8988T (cell line): ENCODE data around the gene ANXA5.
"Not testable (repeated sequence)": the region's sequence is repeated elsewhere in the genome, so short reads cannot be mapped to it uniquely, and the experiment has no call there.

Experiments used
- DNase-seq: peaks from one replicate; pipeline ENCODE4 v3.0.0; 2011

The ANXA5 gene

DNA sequence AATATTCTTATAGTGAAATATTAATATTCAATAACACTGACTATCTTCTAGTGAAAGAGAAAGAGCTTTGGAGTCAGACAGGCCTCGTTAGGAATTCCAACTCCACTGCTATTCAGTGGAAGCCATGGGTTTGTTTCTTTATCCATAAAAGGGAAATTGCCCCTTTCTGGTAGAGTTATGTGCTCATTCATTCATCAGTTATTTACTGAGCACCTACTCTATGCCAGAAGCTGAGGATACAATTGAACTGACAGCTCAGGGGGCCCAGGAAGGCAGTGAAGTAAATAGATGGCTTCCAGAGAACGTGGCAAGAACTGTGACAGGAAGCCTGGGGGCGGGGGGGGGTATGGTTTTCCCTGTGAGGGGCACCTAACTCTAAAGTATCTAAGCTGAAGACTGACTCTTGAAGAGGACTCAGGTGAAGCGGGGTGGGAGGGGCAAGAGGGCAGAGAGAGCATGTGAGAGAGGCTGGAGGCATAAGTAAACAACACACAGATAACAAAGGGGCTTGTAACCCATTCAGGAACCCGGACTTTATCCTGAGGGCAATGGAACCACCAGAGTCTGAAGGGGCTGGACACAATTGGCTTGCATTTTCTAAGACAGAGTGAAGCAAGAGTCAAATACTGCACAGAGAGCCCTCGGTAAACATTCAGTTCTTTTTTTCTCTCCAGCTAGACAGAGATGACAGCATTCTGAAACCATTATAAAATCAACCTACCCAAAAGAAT, 20.3 kb downstream of the ANXA5 start:
- no peak for DNase-seq

GRCh38 chr4:121675715-121676114, 21.1 kb downstream of the ANXA5 start:
- no peak for DNase-seq

GRCh38 chr4:121674696-121675095, 22.1 kb downstream of the ANXA5 start:
- no peak for DNase-seq

DNA sequence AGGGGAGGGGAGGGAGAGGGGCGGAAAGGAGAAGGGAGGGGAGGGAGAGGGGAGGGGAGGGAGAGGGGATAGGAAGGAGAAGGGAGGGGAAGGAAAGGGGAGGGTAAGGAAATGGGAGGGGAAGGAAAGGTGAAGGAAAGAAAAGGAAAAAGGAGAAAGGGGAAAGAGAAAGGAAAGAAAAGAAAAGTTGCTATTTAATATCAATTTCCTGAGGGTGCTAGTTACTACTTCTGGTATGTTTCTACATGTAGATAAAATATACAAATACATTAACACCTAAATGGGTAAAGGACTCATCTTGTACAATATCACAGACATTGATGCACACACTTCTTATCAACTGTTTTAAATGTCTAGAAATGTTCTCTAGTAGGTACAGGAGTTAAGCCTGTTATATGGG, 22.6 kb downstream of the ANXA5 start:
- no peak for DNase-seq

DNA sequence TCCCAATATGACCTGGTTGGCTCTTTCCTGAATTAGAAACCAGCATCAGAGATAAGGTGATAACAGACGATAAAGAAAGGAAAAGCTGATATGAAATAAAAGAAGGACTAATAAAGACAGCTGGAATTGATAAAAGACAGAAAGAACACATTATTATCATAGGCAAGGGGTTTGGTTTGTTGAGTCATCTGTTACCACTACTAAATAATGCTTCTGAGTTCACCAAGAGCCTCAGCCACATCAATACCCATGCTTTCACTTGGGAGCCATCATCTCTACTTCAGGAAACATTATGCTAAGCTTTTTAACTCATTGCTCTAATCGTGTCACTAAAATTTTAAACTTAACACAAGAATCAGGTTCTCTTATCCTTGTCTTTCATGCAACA, 27.6 kb downstream of the ANXA5 start:
- DNase-seq: no peak

GRCh38 chr4:121668368-121669162, 28.2 kb downstream of the ANXA5 start:
- no peak for DNase-seq

DNA sequence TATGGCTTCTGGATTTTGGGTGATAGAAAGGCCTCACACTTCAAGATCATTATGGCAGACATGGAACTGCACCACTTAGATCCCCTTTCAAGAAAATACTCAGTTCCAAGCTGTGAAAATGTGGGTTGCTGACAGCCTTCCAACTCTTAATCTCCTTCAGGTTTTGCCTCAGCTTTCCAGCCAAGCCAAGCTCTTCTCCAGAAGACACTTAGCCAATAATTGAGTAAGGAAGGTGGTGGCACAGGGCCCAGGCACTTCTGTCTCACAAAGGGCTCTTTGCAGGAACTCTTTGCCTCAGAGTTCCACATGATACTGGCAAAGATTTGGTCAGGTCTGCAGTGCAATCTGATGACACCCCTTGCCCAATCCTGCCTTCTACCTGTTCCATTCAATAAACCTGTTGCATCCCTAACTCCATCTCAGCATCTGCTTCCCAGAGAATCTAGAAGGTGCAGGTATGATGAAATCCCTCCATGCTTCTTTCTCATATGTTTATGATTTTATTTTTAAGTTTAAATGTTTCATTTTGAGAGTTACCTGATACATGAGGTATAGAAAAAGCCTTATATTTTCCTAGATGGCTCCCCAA, 30.6 kb downstream of the ANXA5 start:
- no peak for DNase-seq

DNA sequence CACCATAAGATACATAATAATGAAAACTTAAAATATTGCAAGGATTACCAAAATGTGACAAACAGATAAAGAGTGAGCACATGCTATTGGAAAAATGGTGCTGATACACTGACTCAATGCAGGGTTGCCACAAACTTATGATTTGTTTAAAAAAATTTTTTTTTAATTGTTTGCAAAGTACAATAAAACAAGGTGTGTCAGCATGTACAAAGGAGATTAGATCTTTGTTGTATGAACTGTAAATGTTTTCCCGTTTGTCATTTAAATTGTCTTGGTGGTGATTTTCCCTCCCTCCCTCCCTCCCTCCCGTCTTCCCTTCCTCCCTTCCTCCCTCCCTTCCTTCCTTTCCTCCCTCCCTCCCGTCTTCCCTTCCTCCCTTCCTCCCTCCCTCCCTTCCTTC, 31.4 kb downstream of the ANXA5 start:
- DNase-seq: no peak

DNA sequence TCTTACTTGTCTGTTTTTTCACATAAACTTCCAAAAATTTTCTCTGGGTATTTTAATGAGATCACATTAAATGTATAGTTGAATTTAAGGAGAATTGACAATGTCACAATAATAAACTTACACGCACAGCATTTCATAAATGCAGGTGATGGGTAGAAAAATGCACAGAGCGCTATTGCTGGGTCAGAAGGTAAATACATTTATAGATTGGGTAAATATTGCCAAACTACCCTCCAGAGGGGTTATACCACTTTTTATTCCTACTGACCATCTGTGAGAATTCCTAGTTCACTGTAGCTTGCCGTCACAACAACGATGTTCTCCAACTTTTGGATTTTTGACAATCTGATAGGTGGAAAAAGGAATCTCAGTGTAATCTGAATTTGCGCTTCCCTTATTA, 34.6 kb downstream of the ANXA5 start:
- DNase-seq: no peak

DNA sequence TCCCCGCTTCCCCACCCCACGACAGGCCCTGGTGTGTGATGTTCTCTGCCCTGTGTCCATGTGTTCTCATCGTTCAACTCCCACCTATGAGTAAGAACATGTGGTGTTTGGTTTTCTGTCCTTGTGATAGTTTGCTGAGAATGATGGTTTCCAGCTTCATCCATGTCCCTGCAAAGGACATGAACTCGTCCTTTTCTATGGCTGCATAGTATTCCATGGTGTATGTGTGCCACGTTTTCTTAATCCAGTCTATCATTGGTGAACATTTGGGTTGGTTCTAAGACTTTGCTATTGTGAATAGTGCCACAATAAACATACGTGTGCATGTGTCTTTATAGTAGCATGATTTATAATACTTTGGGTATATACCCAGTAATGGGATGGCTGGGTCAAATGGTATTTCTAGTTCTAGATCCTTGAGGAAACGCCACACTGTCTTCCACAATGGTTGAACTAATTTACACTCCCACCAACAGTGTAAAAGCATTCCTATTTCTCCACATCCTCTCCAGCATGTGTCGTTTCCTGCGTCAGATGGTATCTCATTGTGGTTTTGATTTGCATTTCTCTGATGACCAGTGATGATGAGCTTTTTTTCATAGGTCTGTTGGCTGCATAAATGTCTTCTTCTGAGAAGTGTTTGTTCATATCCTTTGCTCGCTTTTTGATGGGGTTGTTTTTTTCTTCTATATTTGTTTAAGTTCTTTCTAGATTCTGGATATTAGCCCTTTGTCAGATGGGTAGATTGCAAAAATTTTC, 36.4 kb downstream of the ANXA5 start:
- not testable (repeated sequence) for DNase-seq

- DNase-seq: no peak
Observed at GRCh38 chr4:121658125-121658524, 38.7 kb downstream of the ANXA5 start.

GRCh38 chr4:121656269-121656641, 40.5 kb downstream of the ANXA5 start:
- no peak for DNase-seq

- DNase-seq: no peak
Observed at GRCh38 chr4:121655320-121656268, 41.2 kb downstream of the ANXA5 start.

- DNase-seq: no peak
Observed at GRCh38 chr4:121654738-121655137, 42.0 kb downstream of the ANXA5 start.

- DNase-seq: no peak
Observed at GRCh38 chr4:121653986-121654385, 42.8 kb downstream of the ANXA5 start.

DNA sequence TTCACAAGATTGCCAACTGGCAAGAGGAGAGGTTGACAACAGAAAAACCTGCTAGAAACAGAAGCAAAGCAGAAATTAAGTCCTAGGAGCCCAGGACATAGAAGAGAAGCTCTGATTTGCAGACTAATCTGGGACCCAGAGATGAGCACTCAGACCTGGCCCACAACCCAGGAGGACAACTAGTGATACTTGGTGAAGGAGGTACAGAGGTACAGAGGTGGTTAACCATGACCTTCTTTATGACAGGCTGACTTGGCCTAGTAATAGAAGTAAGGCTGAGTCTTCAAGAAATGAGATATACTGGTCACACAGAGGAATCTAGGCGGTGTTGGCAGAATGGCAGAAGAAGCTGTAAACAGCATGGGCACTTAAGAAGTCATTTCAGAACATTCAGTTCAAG, 43.6 kb downstream of the ANXA5 start:
- DNase-seq: no peak

GRCh38 chr4:121651597-121651996, 45.2 kb downstream of the ANXA5 start:
- no peak for DNase-seq

DNA sequence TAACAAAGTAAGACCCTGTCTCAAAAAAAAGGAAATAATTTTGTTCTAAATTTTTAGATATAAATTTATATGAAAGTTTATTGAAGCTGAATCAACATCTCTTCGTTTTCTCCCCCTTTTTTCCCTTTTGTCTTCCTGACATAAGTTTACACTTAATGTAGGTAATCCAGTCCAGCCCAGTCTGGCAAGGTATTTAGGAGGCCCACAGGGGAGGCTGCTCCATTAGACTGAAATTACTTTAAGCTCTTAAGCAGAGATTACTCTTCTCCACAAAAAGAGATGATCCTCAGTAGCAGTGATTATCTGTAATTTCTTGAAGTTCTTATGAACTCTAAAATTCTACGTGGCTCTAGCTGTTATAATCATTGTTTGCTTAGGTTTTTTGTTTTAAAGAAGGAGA, 46.0 kb downstream of the ANXA5 start:
- DNase-seq: no peak

- DNase-seq: no peak
Observed at GRCh38 chr4:121648516-121648915, 48.3 kb downstream of the ANXA5 start.

DNA sequence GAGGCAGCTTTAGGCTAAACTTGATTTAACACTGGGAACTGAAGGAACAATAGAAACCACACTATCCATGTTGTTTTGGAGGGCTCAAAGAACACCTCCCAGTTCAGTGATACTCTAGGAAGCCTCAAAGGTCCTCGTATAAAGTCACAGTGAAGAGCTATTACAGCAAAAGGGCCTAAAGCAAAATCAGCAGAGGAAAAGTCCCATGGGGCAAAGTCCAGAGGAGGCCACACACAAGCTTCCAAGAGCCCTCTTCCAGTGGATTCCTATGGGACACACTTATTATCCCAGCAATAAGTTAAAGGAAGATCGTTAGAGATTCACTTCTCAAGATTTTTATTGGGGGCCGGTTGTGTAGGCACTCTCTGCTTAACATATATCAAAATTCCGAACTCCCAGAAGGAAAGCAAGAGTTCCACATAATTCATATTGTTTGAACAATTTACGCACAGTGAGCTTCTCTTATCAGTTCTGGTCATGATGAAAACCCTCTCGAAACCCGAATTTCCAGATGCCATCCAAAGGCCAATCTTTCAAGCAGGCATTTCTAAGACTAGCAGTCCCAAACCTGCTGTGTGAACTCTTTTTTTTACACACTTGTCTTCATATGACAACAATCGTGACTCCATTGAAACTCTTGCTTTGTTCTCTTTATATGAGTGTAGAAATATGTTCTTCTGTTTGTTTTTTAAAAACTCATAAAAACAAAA, 53.7 kb downstream of the ANXA5 start:
- DNase-seq: no peak

GRCh38 chr4:121642292-121642691, 54.5 kb downstream of the ANXA5 start:
- no peak for DNase-seq

DNA sequence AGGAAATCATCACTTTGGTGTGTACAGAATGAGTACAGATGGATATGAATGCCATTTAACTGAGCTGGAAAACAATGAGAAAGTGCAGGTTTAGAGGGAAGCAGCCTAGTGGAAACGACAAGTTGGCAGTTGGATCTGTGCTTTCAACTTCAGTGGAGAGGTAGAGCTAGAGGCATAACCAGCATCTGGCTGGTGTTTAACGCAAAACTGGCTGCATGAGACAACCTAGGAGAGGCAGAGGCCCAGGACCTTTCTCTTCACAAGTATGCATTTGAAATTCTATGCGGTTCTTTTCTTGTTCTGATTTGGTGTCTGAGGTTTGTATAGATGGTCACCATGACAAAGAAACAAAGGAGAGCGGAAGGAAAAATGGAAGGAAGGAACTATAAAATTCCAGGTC, 63.1 kb downstream of the ANXA5 start:
- DNase-seq: no peak
